Stimulated activated CD4-positive, alpha-beta T cell treated with anti-CD3 and anti-CD28 coated beads, Interleukin-2, amount 100 ng/mL, for 24 hours (primary cell): ENCODE data around the gene PTMA.

Experiments
- DNase-seq, 2 donors: peaks; one replicate each; pipeline ENCODE4 v3.0.0-alpha.2; 2020

The PTMA gene

DNA sequence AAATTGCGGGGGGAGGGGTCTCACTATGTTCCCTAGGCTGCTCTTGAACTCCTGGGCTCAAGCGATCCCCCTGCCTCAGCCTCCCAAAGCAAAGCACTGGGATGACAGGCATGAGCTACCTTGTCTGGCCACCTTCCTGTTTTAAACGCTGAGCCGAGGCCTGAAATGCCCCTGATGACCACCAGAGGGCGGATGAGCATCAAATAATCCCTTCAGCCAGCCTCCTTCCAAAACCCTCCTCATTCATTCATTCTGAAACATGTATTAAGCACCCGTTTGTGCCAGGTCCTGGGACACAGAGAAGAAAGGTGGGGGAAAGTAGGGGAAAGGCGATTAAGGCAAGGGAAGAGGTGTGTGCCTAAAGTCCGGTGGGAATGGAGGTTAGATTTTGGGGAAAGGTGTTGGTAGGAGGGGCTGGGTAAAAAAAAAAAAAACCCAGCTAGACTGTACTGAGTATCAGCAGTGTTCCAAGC is 30.7 kb upstream of the PTMA start:
- peak; percentile 86 for DNase-seq

- DNase-seq = no peak
Measured at GRCh38 chr2:231679908-231680284, 28.4 kb upstream of the PTMA start.

- DNase-seq = no peak
Measured at GRCh38 chr2:231680285-231680991, 27.9 kb upstream of the PTMA start.

GRCh38 chr2:231680992-231681852 is 27.1 kb upstream of the PTMA start:
- DNase-seq = peak in 1 of 2 donors; percentile 41

GRCh38 chr2:231682603-231683291 is 25.6 kb upstream of the PTMA start:
- no peak for DNase-seq

DNA sequence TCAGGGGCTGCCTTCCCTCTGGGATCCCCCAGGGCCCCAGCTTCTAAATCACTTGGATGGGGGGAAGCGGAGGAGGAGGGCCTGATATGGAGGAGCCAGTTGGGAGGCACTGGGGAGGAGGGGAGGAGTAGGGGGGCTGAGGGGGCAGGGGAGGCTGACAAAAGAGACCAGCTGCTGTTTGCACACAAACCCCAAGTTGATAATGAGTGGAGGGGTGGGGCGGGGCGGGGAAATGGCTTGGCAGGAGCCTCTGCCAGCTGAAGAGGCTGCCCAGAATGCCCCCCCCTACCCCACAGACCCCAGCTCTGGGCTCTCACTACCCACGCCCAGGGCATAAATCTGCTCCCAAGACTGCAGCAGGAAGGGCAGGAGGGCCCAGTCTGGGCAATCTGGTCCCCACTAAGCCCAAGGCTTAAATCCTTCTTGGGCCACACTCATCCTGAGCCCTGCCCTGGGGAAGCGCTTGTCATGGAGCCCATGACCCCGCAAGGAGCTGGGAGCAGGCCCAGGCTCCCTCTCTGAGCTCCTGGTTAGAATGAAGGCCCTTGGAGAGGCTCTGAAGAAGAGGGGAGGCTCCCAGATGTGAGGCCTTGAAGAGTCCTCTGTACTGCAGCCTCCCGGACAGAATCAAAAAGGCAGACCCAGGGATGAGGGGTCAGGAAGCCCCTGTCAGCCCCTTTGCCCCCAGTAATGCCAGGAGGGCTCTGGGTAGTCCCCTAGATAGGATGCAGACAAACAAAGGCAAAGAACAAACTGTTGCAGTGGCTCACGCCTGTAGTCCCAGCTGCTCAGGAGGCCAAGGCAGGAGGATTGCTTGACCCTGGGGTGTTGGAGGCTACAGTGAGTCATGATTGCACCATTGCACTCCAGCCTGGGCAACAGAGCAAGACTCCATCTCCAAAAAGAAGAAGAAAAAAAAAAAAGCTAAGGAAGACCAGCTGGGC is 24.8 kb upstream of the PTMA start:
- DNase-seq = no peak

DNA sequence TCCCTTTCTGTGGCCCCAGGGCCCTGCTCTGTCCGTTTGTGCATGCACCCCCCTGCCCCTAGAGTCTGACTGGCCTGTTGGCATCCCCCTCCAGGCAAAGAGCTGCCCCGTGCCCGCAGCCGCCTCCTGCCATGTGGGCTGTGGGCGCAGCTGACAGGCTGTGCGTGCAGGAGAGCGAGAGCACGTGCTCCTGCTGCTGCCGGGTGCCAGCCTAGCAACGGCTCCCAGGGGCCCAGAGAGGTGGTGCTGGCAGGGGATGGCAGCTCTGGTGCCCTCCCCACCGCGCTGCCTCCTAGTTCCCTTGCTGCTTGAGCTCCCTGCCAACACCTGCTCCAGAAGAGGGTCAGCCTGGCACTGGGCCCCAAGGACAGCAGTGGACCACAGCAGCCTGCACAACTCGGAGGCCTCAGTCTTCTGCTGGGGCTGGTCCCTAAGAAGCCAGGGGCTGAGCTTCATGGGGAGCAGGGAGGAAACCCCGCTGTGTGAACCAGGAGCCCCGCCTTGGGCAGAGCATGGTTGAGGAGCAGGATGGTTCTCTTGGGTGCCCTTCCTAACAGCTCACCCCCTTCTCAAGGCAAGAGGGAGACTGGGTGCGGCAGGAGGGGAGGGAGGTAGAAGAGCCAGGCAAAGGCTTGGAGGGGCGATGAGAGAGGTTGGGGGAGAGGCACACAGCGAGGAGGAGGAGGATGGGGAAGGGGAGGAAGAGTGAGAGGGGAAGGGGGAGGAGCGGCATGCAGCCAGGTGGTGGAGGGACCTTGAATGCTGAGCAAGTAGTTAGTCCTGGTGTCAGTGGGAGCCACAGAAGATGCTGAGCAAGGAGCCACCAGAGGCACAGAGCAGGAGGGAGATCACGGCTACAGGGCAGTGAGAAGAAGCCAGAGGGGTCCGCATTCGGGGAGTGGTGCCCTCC is 23.8 kb upstream of the PTMA start:
- no peak for DNase-seq

DNA sequence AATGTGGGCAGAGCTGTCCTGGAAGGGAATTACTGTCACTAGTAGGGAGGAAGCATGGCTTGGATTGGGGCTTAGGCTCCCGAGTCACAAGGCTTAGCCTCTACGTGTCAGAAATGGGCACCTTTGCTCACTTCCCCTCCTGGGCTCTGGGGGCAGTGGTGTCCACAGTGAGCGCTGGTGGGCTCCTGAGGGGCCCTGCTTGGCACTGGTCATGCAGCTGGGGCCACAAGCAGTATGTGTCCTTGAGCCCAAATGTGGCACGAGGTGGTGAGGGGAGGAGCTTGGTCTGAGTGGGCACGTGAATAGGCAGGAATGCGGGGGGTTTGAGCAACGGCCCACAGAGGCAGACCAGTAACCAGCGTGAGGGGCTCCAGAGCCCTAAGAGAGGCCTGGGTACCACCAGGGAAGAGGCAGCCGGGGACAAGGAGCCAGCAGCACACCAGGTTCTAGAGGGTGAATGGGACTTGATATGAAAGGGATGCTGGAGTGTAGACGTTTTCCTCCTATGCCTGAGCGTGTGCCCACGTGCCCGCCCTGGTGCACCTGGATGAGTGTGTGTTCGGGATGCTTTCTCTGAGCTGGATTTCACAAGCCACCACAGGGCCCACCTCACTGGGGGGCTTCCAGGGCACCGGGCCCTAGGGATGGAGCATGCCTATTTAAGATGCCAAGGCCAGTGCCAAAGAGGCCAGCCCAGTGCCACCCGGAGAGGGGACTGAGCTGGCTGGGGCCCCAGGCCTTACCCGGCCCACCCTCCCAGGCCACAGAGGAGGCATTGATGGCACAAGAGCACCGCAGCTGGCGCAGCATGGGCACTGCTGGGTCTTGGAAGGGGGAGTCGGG is 22.8 kb upstream of the PTMA start:
- no peak for DNase-seq

- DNase-seq = no peak
Measured at GRCh38 chr2:231686192-231687100, 21.9 kb upstream of the PTMA start.

GRCh38 chr2:231687133-231687852 is 21.0 kb upstream of the PTMA start:
- DNase-seq = peak; percentile 75 to 78

DNA sequence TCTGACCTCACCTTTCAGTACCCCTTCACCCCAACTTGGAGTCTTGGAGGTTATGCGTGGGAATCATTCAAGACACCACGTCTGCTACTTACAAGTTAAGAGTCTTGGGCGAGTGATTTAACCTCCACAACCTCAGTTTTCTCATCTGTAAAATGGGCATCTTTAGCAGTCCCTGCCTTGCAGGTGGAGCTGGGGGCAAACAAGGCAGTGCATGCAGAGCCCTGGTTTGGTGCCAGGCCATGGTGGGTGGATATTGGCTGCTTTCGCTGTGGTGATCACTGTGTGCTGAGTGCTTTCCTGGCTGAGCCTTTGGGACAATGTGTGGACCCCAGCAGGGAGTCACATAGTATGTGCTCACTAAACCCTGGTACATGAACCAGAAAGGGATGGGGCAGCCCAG is 20.4 kb upstream of the PTMA start:
- DNase-seq = no peak

- no peak for DNase-seq
Measured at GRCh38 chr2:231688719-231689118, 19.6 kb upstream of the PTMA start.

GRCh38 chr2:231689124-231689893 is 19.0 kb upstream of the PTMA start:
- no peak for DNase-seq

GRCh38 chr2:231691251-231691772 is 17.0 kb upstream of the PTMA start:
- DNase-seq = no peak

GRCh38 chr2:231692847-231693246 is 15.5 kb upstream of the PTMA start:
- DNase-seq = no peak

DNA sequence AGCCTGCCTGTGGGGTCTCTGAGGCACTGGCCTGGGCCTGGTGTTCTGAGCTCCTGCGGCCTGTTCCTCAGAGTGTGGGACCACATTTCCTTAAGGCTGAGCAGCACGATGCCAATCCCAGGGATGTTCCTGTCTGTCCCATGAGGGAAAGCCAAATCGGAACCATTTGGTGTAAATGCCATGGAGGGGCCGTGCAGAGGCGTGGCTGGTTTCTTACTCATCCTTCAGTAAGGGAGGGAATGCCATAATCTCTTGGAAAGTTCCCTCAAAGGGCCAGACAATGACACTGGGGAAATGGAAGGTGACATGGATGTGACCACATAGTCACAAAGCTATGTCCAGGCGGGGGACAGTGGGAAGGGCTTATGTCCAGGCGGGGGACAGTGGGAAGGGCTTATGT is 14.4 kb upstream of the PTMA start:
- DNase-seq = no peak

DNA sequence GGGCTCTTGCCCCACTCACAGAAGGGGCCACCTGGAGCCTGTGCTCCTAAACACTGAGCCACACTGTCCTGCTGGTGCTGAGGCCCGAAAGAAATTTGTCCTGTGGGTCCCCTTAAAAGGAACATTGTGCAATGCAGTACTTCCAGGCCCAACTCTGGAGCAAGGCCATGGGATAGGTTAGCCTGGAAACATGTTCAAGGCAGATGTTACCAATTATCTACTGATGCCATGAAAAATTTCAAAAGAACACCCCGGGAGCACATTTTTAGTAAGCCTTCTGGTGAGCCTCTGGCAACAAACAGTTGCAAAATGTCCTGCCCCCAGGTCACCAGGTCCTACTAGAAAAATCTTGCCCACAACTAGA is 12.3 kb upstream of the PTMA start:
- no peak for DNase-seq

- DNase-seq = no peak
Measured at GRCh38 chr2:231699006-231699405, 9.3 kb upstream of the PTMA start.
